ENCODE results near the gene MAD1L1. TPM values are rescaled to one million over a fixed set of nuclear protein-coding genes. Genes with fewer than 3 reads are reported as not detected.
A peak's percentile ranks its signal among the peaks of the same experiment; 100 is the strongest.

The MAD1L1 gene
- total and polyA plus RNA-seq, 5 donors from 2014 or later: 225 to 380 (median 300) TPM

DNA sequence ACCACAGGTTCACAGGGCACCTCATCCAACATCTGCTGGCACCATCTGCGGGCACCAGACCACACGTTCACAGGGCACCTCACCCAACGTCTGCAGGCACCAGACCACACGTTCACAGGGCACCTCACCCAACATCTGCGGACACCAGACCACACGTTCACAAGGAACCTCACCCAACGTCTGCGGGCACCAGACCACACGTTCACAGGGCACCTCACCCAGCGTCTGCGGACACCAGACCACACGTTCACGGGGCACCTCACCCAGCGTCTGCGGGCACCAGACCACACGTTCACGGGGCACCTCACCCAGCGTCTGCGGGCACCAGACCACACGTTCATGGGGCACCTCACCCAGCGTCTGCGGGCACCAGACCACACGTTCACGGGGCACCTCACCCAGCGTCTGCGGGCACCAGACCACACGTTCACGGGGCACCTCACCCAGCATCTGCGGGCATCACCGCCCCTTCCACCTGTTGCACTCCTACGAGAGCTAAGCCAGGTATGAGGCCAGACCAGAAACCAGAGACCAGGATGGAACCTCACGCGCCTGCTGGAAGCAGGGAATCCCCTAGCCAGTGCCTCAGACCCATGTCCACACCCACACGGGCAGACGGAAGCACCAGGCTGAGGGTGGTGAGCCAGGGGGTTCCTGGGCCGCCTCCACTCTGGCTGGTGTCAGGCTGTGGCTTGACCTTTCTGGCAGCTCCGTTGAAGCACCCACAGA, 182.8 kb downstream of the MAD1L1 start:
- H3K4me3 ChIP-seq (ENCODE audit: low read depth, low read length): no peak overlapping the region
- H3K36me3 Mint-ChIP-seq: peaks cover 4% of the 10 kb centered on the region
- H3K27ac Mint-ChIP-seq: no peak overlapping the region
- peaks cover 7% of the 10 kb centered on the region for H3K4me1 ChIP-seq (ENCODE audit: control insufficient read depth, insufficient read depth, low read length, poor library complexity, severe bottlenecking)
- ATAC-seq (ENCODE audit: low read depth in 2 of 2): peak in 1 of 2 donors; percentile 33
- peaks cover 4% of the 10 kb centered on the region for H3K36me3 ChIP-seq (ENCODE audit: control insufficient read depth, insufficient read depth, low read length)
- no peak for DNase-seq
- H3K27me3 ChIP-seq (ENCODE audit: control insufficient read depth, insufficient read depth, low read length): no peaks in the 10 kb centered on the region
- no peaks in the 10 kb centered on the region for H3K9me3 Mint-ChIP-seq
- H3K27ac ChIP-seq (ENCODE audit: insufficient read depth, low read length, poor library complexity, severe bottlenecking): no peak overlapping the region
- no peaks in the 10 kb centered on the region for H3K9me3 ChIP-seq (ENCODE audit: control insufficient read depth in 2 of 2, low read length in 2 of 2)
- no peaks in the 10 kb centered on the region for H3K27me3 Mint-ChIP-seq
- H3K4me3 Mint-ChIP-seq: no peak overlapping the region
- H3K4me1 Mint-ChIP-seq: peaks cover 0 to 8% (median 3%) of the 10 kb centered on the region in 4 donors

GRCh38 chr7:2049111-2049781, 183.5 kb downstream of the MAD1L1 start:
- H3K36me3 Mint-ChIP-seq: peaks cover 2% of the 10 kb centered on the region
- Histone ChIP-seq H3K36me3 (ENCODE audit: control insufficient read depth, insufficient read depth, low read length) (peaks cover 4% of the 10 kb centered on the region), H3K27ac (ENCODE audit: insufficient read depth, low read length, poor library complexity, severe bottlenecking) (no peak overlapping the region), H3K4me1 (ENCODE audit: control insufficient read depth, insufficient read depth, low read length, poor library complexity, severe bottlenecking) (peaks cover 7% of the 10 kb centered on the region), H3K27me3 (ENCODE audit: control insufficient read depth, insufficient read depth, low read length) (no peaks in the 10 kb centered on the region), H3K4me3 (ENCODE audit: low read depth, low read length) (no peak overlapping the region), H3K9me3 (ENCODE audit: control insufficient read depth in 2 of 2, low read length in 2 of 2) (no peaks in the 10 kb centered on the region)
- no peak for DNase-seq
- no peaks in the 10 kb centered on the region for H3K9me3 Mint-ChIP-seq
- peak overlapping the region in 1 of 3 donors; percentile 62 for H3K27ac Mint-ChIP-seq
- no peaks in the 10 kb centered on the region for H3K27me3 Mint-ChIP-seq
- H3K4me1 Mint-ChIP-seq: peaks cover 0 to 7% (median 3%) of the 10 kb centered on the region in 4 donors
- H3K4me3 Mint-ChIP-seq: no peak overlapping the region
- no peak for ATAC-seq (ENCODE audit: low read depth in 2 of 2)

- Mint-ChIP-seq H3K4me3 (no peak overlapping the region), H3K36me3 (no peaks in the 10 kb centered on the region), H3K27ac (no peak overlapping the region), H3K9me3 (no peaks in the 10 kb centered on the region), H3K27me3 (no peaks in the 10 kb centered on the region), H3K4me1 (peaks cover 0 to 7% (median 3%) of the 10 kb centered on the region in 4 donors)
- Histone ChIP-seq H3K4me3 (ENCODE audit: low read depth, low read length) (no peak overlapping the region), H3K27me3 (ENCODE audit: control insufficient read depth, insufficient read depth, low read length) (no peaks in the 10 kb centered on the region), H3K36me3 (ENCODE audit: control insufficient read depth, insufficient read depth, low read length) (no peaks in the 10 kb centered on the region), H3K9me3 (ENCODE audit: control insufficient read depth in 2 of 2, low read length in 2 of 2) (no peaks in the 10 kb centered on the region), H3K4me1 (ENCODE audit: control insufficient read depth, insufficient read depth, low read length, poor library complexity, severe bottlenecking) (peaks cover 7% of the 10 kb centered on the region), H3K27ac (ENCODE audit: insufficient read depth, low read length, poor library complexity, severe bottlenecking) (no peak overlapping the region)
- ATAC-seq (ENCODE audit: low read depth in 2 of 2): no peak
- no peak for DNase-seq
These were observed 184.2 kb downstream of the MAD1L1 start for GRCh38 chr7:2048531-2048930.

- peaks cover 7% of the 10 kb centered on the region for H3K4me1 ChIP-seq (ENCODE audit: control insufficient read depth, insufficient read depth, low read length, poor library complexity, severe bottlenecking)
- H3K4me1 Mint-ChIP-seq: peaks cover 0 to 7% (median 3%) of the 10 kb centered on the region in 4 donors
- H3K9me3 Mint-ChIP-seq: no peaks in the 10 kb centered on the region
- DNase-seq: no peak
- no peak for ATAC-seq (ENCODE audit: low read depth in 2 of 2)
- no peak overlapping the region for H3K4me3 ChIP-seq (ENCODE audit: low read depth, low read length)
- H3K27me3 Mint-ChIP-seq: no peaks in the 10 kb centered on the region
- H3K27me3 ChIP-seq (ENCODE audit: control insufficient read depth, insufficient read depth, low read length): no peaks in the 10 kb centered on the region
- H3K4me3 Mint-ChIP-seq: no peak overlapping the region
- peaks cover 3% of the 10 kb centered on the region for H3K36me3 Mint-ChIP-seq
- peak overlapping the region in 1 of 3 donors; percentile 71 for H3K27ac Mint-ChIP-seq
- H3K36me3 ChIP-seq (ENCODE audit: control insufficient read depth, insufficient read depth, low read length): no peaks in the 10 kb centered on the region
- H3K27ac ChIP-seq (ENCODE audit: insufficient read depth, low read length, poor library complexity, severe bottlenecking): no peak overlapping the region
- H3K9me3 ChIP-seq (ENCODE audit: control insufficient read depth in 2 of 2, low read length in 2 of 2): no peaks in the 10 kb centered on the region
These were observed 184.7 kb downstream of the MAD1L1 start for GRCh38 chr7:2048006-2048405.

- DNase-seq: no peak
- H3K27me3 ChIP-seq (ENCODE audit: control insufficient read depth, insufficient read depth, low read length): no peaks in the 10 kb centered on the region
- peaks cover 7% of the 10 kb centered on the region for H3K4me1 ChIP-seq (ENCODE audit: control insufficient read depth, insufficient read depth, low read length, poor library complexity, severe bottlenecking)
- no peak overlapping the region for H3K4me3 ChIP-seq (ENCODE audit: low read depth, low read length)
- no peaks in the 10 kb centered on the region for H3K9me3 ChIP-seq (ENCODE audit: control insufficient read depth in 2 of 2, low read length in 2 of 2)
- Mint-ChIP-seq H3K27ac (peak overlapping the region in 1 of 3 donors; percentile 71), H3K4me1 (peaks cover 0 to 10% (median 5%) of the 10 kb centered on the region in 4 donors), H3K4me3 (peak overlapping the region in 1 of 4 donors; percentile 8), H3K9me3 (peaks cover 0 to 1% (median 0%) of the 10 kb centered on the region in 7 donors), H3K36me3 (peaks cover 10% of the 10 kb centered on the region), H3K27me3 (no peaks in the 10 kb centered on the region)
- no peak overlapping the region for H3K27ac ChIP-seq (ENCODE audit: insufficient read depth, low read length, poor library complexity, severe bottlenecking)
- ATAC-seq (ENCODE audit: low read depth in 2 of 2): no peak
- H3K36me3 ChIP-seq (ENCODE audit: control insufficient read depth, insufficient read depth, low read length): no peaks in the 10 kb centered on the region
These were observed 185.9 kb downstream of the MAD1L1 start for GRCh38 chr7:2046581-2047565.

- H3K4me1 Mint-ChIP-seq: peaks cover 0 to 18% (median 7%) of the 10 kb centered on the region in 4 donors
- Histone ChIP-seq H3K27me3 (ENCODE audit: control insufficient read depth, insufficient read depth, low read length) (no peaks in the 10 kb centered on the region), H3K36me3 (ENCODE audit: control insufficient read depth, insufficient read depth, low read length) (no peaks in the 10 kb centered on the region), H3K9me3 (ENCODE audit: control insufficient read depth in 2 of 2, low read length in 2 of 2) (no peaks in the 10 kb centered on the region), H3K4me3 (ENCODE audit: low read depth, low read length) (no peak overlapping the region), H3K4me1 (ENCODE audit: control insufficient read depth, insufficient read depth, low read length, poor library complexity, severe bottlenecking) (peaks cover 7% of the 10 kb centered on the region), H3K27ac (ENCODE audit: insufficient read depth, low read length, poor library complexity, severe bottlenecking) (no peak overlapping the region)
- no peaks in the 10 kb centered on the region for H3K27me3 Mint-ChIP-seq
- H3K36me3 Mint-ChIP-seq: peaks cover 15% of the 10 kb centered on the region
- H3K9me3 Mint-ChIP-seq: peaks cover 0 to 1% (median 0%) of the 10 kb centered on the region in 7 donors
- ATAC-seq (ENCODE audit: low read depth in 2 of 2): no peak
- no peak overlapping the region for H3K4me3 Mint-ChIP-seq
- H3K27ac Mint-ChIP-seq: no peak overlapping the region
- no peak for DNase-seq
These were observed 187.0 kb downstream of the MAD1L1 start for GRCh38 chr7:2045559-2046405.
